A673 (cell line): Measurements from ENCODE around the gene UGT2B7. TPM values are rescaled to one million over a fixed set of nuclear protein-coding genes. Genes with fewer than 3 reads are reported as not detected.

Experiments used
- BruUV-seq: library from RNA; stranded (reverse); fragments of 400-500 nt; replicated peaks from 2 replicates; lab custom pipeline; 2021; lab: Mats Ljungman, UMichigan
- CTCF ChIA-PET: fragments of 300-600 bp; sonication (Branson Sonifier 250); formaldehyde crosslinking; loops from one replicate; lab custom pipeline; 2022; ENCODE audit warnings: antibody characterized with exemption; lab: Charles Lee
- POLR2A ChIA-PET: fragments of 300-600 bp; sonication (Branson Sonifier 250); formaldehyde crosslinking; loops from one replicate; lab custom pipeline; 2022; ENCODE audit warnings: antibody characterized with exemption; ENCODE audit not compliant: low non-redundant PET; lab: Charles Lee
- DNase-seq: peaks from one replicate; pipeline ENCODE4 v3.0.0-alpha.2; 2015; ENCODE audit warnings: low spot score
- H3K27ac ChIP-seq: fragments of 200-600 bp; sonication (generic); 2 replicates; pipeline ENCODE4 v1.5.1; 2016; ENCODE audit warnings: mixed run types, low read depth, mild to moderate bottlenecking, mixed read lengths, antibody characterized with exemption, low read length; ENCODE audit not compliant: poor library complexity, severe bottlenecking
- H3K27me3 ChIP-seq: fragments of 200-600 bp; sonication (generic); replicated peaks from 2 replicates; pipeline ENCODE4 v1.6.1; 2017; ENCODE audit warnings: mixed run types, low read depth, mild to moderate bottlenecking, mixed read lengths, antibody characterized with exemption, low read length; ENCODE audit not compliant: insufficient read depth, poor library complexity
- H3K36me3 ChIP-seq: fragments of 200-600 bp; sonication (generic); 2 replicates; pipeline ENCODE4 v1.6.1; 2016; ENCODE audit warnings: mixed run types, mild to moderate bottlenecking, mixed read lengths, antibody characterized with exemption, low read length; ENCODE audit not compliant: insufficient read depth, poor library complexity, severe bottlenecking
- H3K4me1 ChIP-seq: fragments of 200-600 bp; sonication (generic); 2 replicates; pipeline ENCODE4 v1.6.1; 2017; ENCODE audit warnings: mixed run types, mild to moderate bottlenecking, mixed read lengths, antibody characterized with exemption, low read length; ENCODE audit not compliant: insufficient read depth, poor library complexity, severe bottlenecking
- H3K4me3 ChIP-seq: fragments of 200-600 bp; sonication (generic); 2 replicates; pipeline ENCODE4 v1.5.1; 2016; ENCODE audit warnings: low read depth, mixed run types, mild to moderate bottlenecking, mixed read lengths, low read length; ENCODE audit not compliant: poor library complexity, severe bottlenecking
- H3K9me3 ChIP-seq: fragments of 200-600 bp; sonication (generic); 2 replicates; pipeline ENCODE4 v1.6.1; 2016; ENCODE audit warnings: mixed run types, low read depth, mild to moderate bottlenecking, mixed read lengths, antibody characterized with exemption, low read length; ENCODE audit not compliant: poor library complexity, severe bottlenecking
- EZH2 ChIP-seq: fragments of 200-600 bp; sonication (generic); IDR thresholded peaks from 2 replicates; pipeline ENCODE4 v1.6.1; 2017; ENCODE audit warnings: borderline replicate concordance, low read depth, mild to moderate bottlenecking, mixed read lengths, antibody characterized with exemption, low read length; ENCODE audit not compliant: poor library complexity, severe bottlenecking
- intact Hi-C: fragments of 100-400 bp; cut with micrococcal nuclease; formaldehyde crosslinking; loops from one replicate; pipeline ENCODE4 v1.10.0; 2022; ENCODE audit not compliant: unreplicated experiment
- total RNA-seq: library from RNA; stranded (reverse); gene quantifications from 2 replicates; pipeline ENCODE4 v1.2.3, GENCODE V29; 2021
- TF ChIP-seq, protein P1 (sequence below): fragments of 300-800, 200-600 bp; sonication (generic); conservative IDR thresholded peaks from 2 replicates; pipeline ENCODE4 v1.5.1; 2017; ENCODE audit warnings: low read depth, mild to moderate bottlenecking, antibody characterized with exemption, low read length, moderate library complexity, mixed read lengths

UGT2B7 gene
- total RNA-seq, 1 experiment from 2014 or later: not detected

- no peaks in the 10 kb centered on the region for H3K27me3 ChIP-seq
- POLR2A ChIA-PET: no interaction called here
- H3K27ac ChIP-seq: no peak overlapping the region
- no peaks in the 10 kb centered on the region for H3K4me1 ChIP-seq
- no peak for TF ChIP-seq EZH2
- TF ChIP-seq, protein P1, sequence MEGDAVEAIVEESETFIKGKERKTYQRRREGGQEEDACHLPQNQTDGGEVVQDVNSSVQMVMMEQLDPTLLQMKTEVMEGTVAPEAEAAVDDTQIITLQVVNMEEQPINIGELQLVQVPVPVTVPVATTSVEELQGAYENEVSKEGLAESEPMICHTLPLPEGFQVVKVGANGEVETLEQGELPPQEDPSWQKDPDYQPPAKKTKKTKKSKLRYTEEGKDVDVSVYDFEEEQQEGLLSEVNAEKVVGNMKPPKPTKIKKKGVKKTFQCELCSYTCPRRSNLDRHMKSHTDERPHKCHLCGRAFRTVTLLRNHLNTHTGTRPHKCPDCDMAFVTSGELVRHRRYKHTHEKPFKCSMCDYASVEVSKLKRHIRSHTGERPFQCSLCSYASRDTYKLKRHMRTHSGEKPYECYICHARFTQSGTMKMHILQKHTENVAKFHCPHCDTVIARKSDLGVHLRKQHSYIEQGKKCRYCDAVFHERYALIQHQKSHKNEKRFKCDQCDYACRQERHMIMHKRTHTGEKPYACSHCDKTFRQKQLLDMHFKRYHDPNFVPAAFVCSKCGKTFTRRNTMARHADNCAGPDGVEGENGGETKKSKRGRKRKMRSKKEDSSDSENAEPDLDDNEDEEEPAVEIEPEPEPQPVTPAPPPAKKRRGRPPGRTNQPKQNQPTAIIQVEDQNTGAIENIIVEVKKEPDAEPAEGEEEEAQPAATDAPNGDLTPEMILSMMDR: no peak
- H3K9me3 ChIP-seq: no peaks in the 10 kb centered on the region
- intact Hi-C loops: no loop called here
- DNase-seq: no peak
- H3K4me3 ChIP-seq: no peak overlapping the region
- CTCF ChIA-PET: no interaction called here
- no TSS peak for BruUV-seq
- no peaks in the 10 kb centered on the region for H3K36me3 ChIP-seq
Observed at GRCh38 chr4:69078852-69079251, 17.4 kb upstream of the UGT2B7 start.

GRCh38 chr4:69088473-69088872, 7.8 kb upstream of the UGT2B7 start:
- DNase-seq: no peak
- no peaks in the 10 kb centered on the region for H3K4me1 ChIP-seq
- POLR2A ChIA-PET: no interaction called here

GRCh38 chr4:69089388-69089787, 6.9 kb upstream of the UGT2B7 start:
- BruUV-seq: no TSS peak
- Histone ChIP-seq H3K27ac (no peak overlapping the region), H3K9me3 (no peaks in the 10 kb centered on the region), H3K36me3 (no peaks in the 10 kb centered on the region), H3K4me1 (no peaks in the 10 kb centered on the region), H3K27me3 (no peaks in the 10 kb centered on the region), H3K4me3 (no peak overlapping the region)
- ChIA-PET POLR2A (no interaction called here), CTCF (no interaction called here)
- intact Hi-C loops: no loop called here
- no peak for DNase-seq
- no peak for TF ChIP-seq EZH2
- TF ChIP-seq, protein P1: no peak

More at GRCh38 chr4:69088473-69088872, 7.8 kb upstream of the UGT2B7 start:
- no peaks in the 10 kb centered on the region for H3K9me3 ChIP-seq
- H3K36me3 ChIP-seq: no peaks in the 10 kb centered on the region
- H3K4me3 ChIP-seq: no peak overlapping the region
- no TSS peak for BruUV-seq
- TF ChIP-seq EZH2: no peak
- TF ChIP-seq, protein P1: no peak
- CTCF ChIA-PET: no interaction called here
- no peaks in the 10 kb centered on the region for H3K27me3 ChIP-seq
- intact Hi-C loops: no loop called here
- H3K27ac ChIP-seq: no peak overlapping the region
